GM23248 (cell line): ENCODE measurements around the gene LIME1.

Experiments
- EZH2 ChIP-seq: fragments of 200-600 bp; sonication (generic); IDR thresholded peaks from 2 replicates; pipeline ENCODE4 v1.6.1; 2018; ENCODE audit warnings: antibody characterized with exemption, mild to moderate bottlenecking; ENCODE audit not compliant: insufficient read depth, poor library complexity, severe bottlenecking
- EZH2phosphoT487 ChIP-seq: fragments of 200-600 bp; sonication (generic); IDR thresholded peaks from 2 replicates; pipeline ENCODE4 v1.6.1; 2018; ENCODE audit warnings: antibody characterized with exemption, moderate library complexity, mild to moderate bottlenecking, low read depth; ENCODE audit not compliant: insufficient read depth

GRCh38 chr20:63739130-63740069, 2.9 kb downstream of the LIME1 start, which contains the start of gene SLC2A4RG:
- TF ChIP-seq EZH2phosphoT487 (no peak), EZH2 (no peak)
